ENCODE results near the gene PTPN5. TPM values are rescaled to one million over a fixed set of nuclear protein-coding genes. Genes with fewer than 3 reads are reported as not detected.
A peak's percentile ranks its signal among the peaks of the same experiment; 100 is the strongest.

PTPN5 gene
- total RNA-seq, 2 experiments from 2014 or later, result not detected

GRCh38 chr11:18704698-18705097 is 86.9 kb downstream of the PTPN5 start:
- CTCF ChIA-PET, result interaction anchor here (0.6 to 6.8 kb wide), 3 partner anchors 17 to 336 kb away, joined by 3 to 51 read pairs (median 4); no protein-coding TSS in a partner anchor
- Mint-ChIP-seq H3K27ac (no peak overlapping the region), H3K4me3 (peak overlapping the region; percentile 23), H3K4me1 (ENCODE audit: low read depth) (peaks cover 22% of the 10 kb centered on the region), H3K9me3 (no peaks in the 10 kb centered on the region), H3K27me3 (ENCODE audit: low read depth) (no peaks in the 10 kb centered on the region), H3K36me3 (ENCODE audit: low read depth) (no peaks in the 10 kb centered on the region)
- intact Hi-C loops (cut with micrococcal nuclease), result loop anchor here (5.0 kb wide), 1 partner anchor 382 kb away; the partner anchor contains the start of genes GTF2H1 and HPS5
- DNase-seq, result no peak

- H3K36me3 Mint-ChIP-seq (ENCODE audit: low read depth), result no peaks in the 10 kb centered on the region
- CTCF ChIA-PET, result interaction anchor here (0.6 to 6.8 kb wide), 4 partner anchors 18 to 337 kb away, joined by 3 to 51 read pairs (median 4); no protein-coding TSS in a partner anchor
- DNase-seq, result no peak
- peaks cover 3% of the 10 kb centered on the region for H3K27me3 Mint-ChIP-seq (ENCODE audit: low read depth)
- peaks cover 24% of the 10 kb centered on the region for H3K4me1 Mint-ChIP-seq (ENCODE audit: low read depth)
- intact Hi-C loops (cut with micrococcal nuclease), result no loop called here
- no peak overlapping the region for H3K4me3 Mint-ChIP-seq
- H3K27ac Mint-ChIP-seq, result no peak overlapping the region
- H3K9me3 Mint-ChIP-seq, result no peaks in the 10 kb centered on the region
These were observed 87.5 kb downstream of the PTPN5 start for GRCh38 chr11:18704045-18704645.

GRCh38 chr11:18703001-18703763 is 88.4 kb downstream of the PTPN5 start:
- DNase-seq, result no peak
- CTCF ChIA-PET, result interaction anchor here (0.9 to 6.8 kb wide), 2 partner anchors 19 to 25 kb away, joined by 4 to 51 read pairs; no protein-coding TSS in a partner anchor
- intact Hi-C loops (cut with micrococcal nuclease), result no loop called here
- H3K4me3 Mint-ChIP-seq, result no peak overlapping the region
- H3K36me3 Mint-ChIP-seq (ENCODE audit: low read depth), result no peaks in the 10 kb centered on the region
- H3K27ac Mint-ChIP-seq, result no peak overlapping the region
- H3K4me1 Mint-ChIP-seq (ENCODE audit: low read depth), result peaks cover 24% of the 10 kb centered on the region
- peaks cover 3% of the 10 kb centered on the region for H3K27me3 Mint-ChIP-seq (ENCODE audit: low read depth)
- H3K9me3 Mint-ChIP-seq, result no peaks in the 10 kb centered on the region

GRCh38 chr11:18701614-18702216 is 89.9 kb downstream of the PTPN5 start:
- intact Hi-C loops (cut with micrococcal nuclease), result no loop called here
- Mint-ChIP-seq H3K27ac (no peak overlapping the region), H3K4me1 (ENCODE audit: low read depth) (peaks cover 25% of the 10 kb centered on the region), H3K27me3 (ENCODE audit: low read depth) (peaks cover 3% of the 10 kb centered on the region), H3K4me3 (no peak overlapping the region), H3K36me3 (ENCODE audit: low read depth) (no peaks in the 10 kb centered on the region), H3K9me3 (no peaks in the 10 kb centered on the region)
- no peak for DNase-seq
- CTCF ChIA-PET, result interaction anchor here (0.9 to 6.8 kb wide), 2 partner anchors 20 to 26 kb away, joined by 3 to 51 read pairs; no protein-coding TSS in a partner anchor

GRCh38 chr11:18700872-18701271 is 90.7 kb downstream of the PTPN5 start:
- Mint-ChIP-seq H3K9me3 (no peaks in the 10 kb centered on the region), H3K27me3 (ENCODE audit: low read depth) (peaks cover 3% of the 10 kb centered on the region), H3K4me3 (no peak overlapping the region), H3K36me3 (ENCODE audit: low read depth) (no peaks in the 10 kb centered on the region), H3K4me1 (ENCODE audit: low read depth) (peaks cover 19% of the 10 kb centered on the region), H3K27ac (no peak overlapping the region)
- CTCF ChIA-PET, result no interaction called here
- no peak for DNase-seq
- intact Hi-C loops (cut with micrococcal nuclease), result no loop called here

- intact Hi-C loops (cut with micrococcal nuclease), result no loop called here
- H3K27me3 Mint-ChIP-seq (ENCODE audit: low read depth), result peaks cover 3% of the 10 kb centered on the region
- H3K9me3 Mint-ChIP-seq, result no peaks in the 10 kb centered on the region
- peaks cover 14% of the 10 kb centered on the region for H3K4me1 Mint-ChIP-seq (ENCODE audit: low read depth)
- no peaks in the 10 kb centered on the region for H3K36me3 Mint-ChIP-seq (ENCODE audit: low read depth)
- H3K4me3 Mint-ChIP-seq, result no peak overlapping the region
- CTCF ChIA-PET, result interaction anchor here (3.5 kb wide), 1 partner anchor 22 kb away, joined by 15 read pairs; no protein-coding TSS in a partner anchor
- no peak for DNase-seq
- H3K27ac Mint-ChIP-seq, result no peak overlapping the region
These were observed 91.2 kb downstream of the PTPN5 start for GRCh38 chr11:18700375-18700774.

- Mint-ChIP-seq H3K27ac (no peak overlapping the region), H3K4me3 (peak overlapping the region; percentile 69), H3K9me3 (no peaks in the 10 kb centered on the region), H3K36me3 (ENCODE audit: low read depth) (no peaks in the 10 kb centered on the region), H3K27me3 (ENCODE audit: low read depth) (peaks cover 3% of the 10 kb centered on the region), H3K4me1 (ENCODE audit: low read depth) (peaks cover 9% of the 10 kb centered on the region)
- intact Hi-C loops (cut with micrococcal nuclease), result no loop called here
- no peak for DNase-seq
- CTCF ChIA-PET, result interaction anchor here (0.5 to 3.5 kb wide), 4 partner anchors 22 to 207 kb away, joined by 3 to 15 read pairs (median 4); no protein-coding TSS in a partner anchor
These were observed 91.7 kb downstream of the PTPN5 start for GRCh38 chr11:18699848-18700261.

- DNase-seq, result no peak
- intact Hi-C loops (cut with micrococcal nuclease), result no loop called here
- H3K9me3 Mint-ChIP-seq, result no peaks in the 10 kb centered on the region
- H3K27me3 Mint-ChIP-seq (ENCODE audit: low read depth), result peaks cover 3% of the 10 kb centered on the region
- no peaks in the 10 kb centered on the region for H3K36me3 Mint-ChIP-seq (ENCODE audit: low read depth)
- CTCF ChIA-PET, result interaction anchor here (0.8 to 3.5 kb wide), 3 partner anchors 23 to 32 kb away, joined by 3 to 15 read pairs (median 4); no protein-coding TSS in a partner anchor
- H3K4me1 Mint-ChIP-seq (ENCODE audit: low read depth), result peaks cover 7% of the 10 kb centered on the region
- no peak overlapping the region for H3K27ac Mint-ChIP-seq
- peak overlapping the region; percentile 69 for H3K4me3 Mint-ChIP-seq
These were observed 92.4 kb downstream of the PTPN5 start for GRCh38 chr11:18699269-18699596.

- intact Hi-C loops (cut with micrococcal nuclease), result loop anchor here (1.0 kb wide), 3 partner anchors 23 to 64 kb away; partner anchors contain the start of gene SPTY2D1
- DNase-seq, result peak; percentile 88
- Mint-ChIP-seq H3K27me3 (ENCODE audit: low read depth) (peaks cover 3% of the 10 kb centered on the region), H3K36me3 (ENCODE audit: low read depth) (no peaks in the 10 kb centered on the region), H3K9me3 (no peaks in the 10 kb centered on the region), H3K27ac (no peak within 1 kb of the TSS), H3K4me1 (ENCODE audit: low read depth) (peaks cover 7% of the 10 kb centered on the region), H3K4me3 (peak within 1 kb of the TSS; percentile 69)
- CTCF ChIA-PET, result interaction anchor here (0.8 to 3.5 kb wide), 3 partner anchors 23 to 32 kb away, joined by 3 to 15 read pairs (median 3); no protein-coding TSS in a partner anchor
These were observed 93.0 kb downstream of the PTPN5 start, which contains the start of gene TMEM86A for GRCh38 chr11:18698341-18699268. Gene TMEM86A, plus strand, starts transcription at chr11:18698779. Its CDS starts 108 bp downstream, at chr11:18698887.

- Mint-ChIP-seq H3K4me3 (no peak overlapping the region), H3K4me1 (ENCODE audit: low read depth) (peaks cover 7% of the 10 kb centered on the region), H3K27me3 (ENCODE audit: low read depth) (peaks cover 3% of the 10 kb centered on the region), H3K36me3 (ENCODE audit: low read depth) (no peaks in the 10 kb centered on the region), H3K9me3 (no peaks in the 10 kb centered on the region), H3K27ac (no peak overlapping the region)
- CTCF ChIA-PET, result interaction anchor here (0.7 to 3.5 kb wide), 2 partner anchors 24 to 118 kb away, joined by 3 to 15 read pairs; no protein-coding TSS in a partner anchor
- intact Hi-C loops (cut with micrococcal nuclease), result no loop called here
- DNase-seq, result no peak
These were observed 94.0 kb downstream of the PTPN5 start for GRCh38 chr11:18697576-18697975.

GRCh38 chr11:18696638-18697225 is 94.9 kb downstream of the PTPN5 start:
- Mint-ChIP-seq H3K4me3 (no peak overlapping the region), H3K27me3 (ENCODE audit: low read depth) (peaks cover 3% of the 10 kb centered on the region), H3K4me1 (ENCODE audit: low read depth) (peaks cover 7% of the 10 kb centered on the region), H3K36me3 (ENCODE audit: low read depth) (no peaks in the 10 kb centered on the region), H3K27ac (no peak overlapping the region), H3K9me3 (no peaks in the 10 kb centered on the region)
- intact Hi-C loops (cut with micrococcal nuclease), result no loop called here
- no peak for DNase-seq
- CTCF ChIA-PET, result interaction anchor here (0.7 to 3.5 kb wide), 2 partner anchors 25 to 117 kb away, joined by 3 to 15 read pairs; no protein-coding TSS in a partner anchor
